OCI-LY1 (cell line): ENCODE results near the gene SSUH2.

Experiments used
- H2AFZ ChIP-seq: fragments of 200-600 bp; sonication (generic), shearing (Covaris generic); 2 replicates; pipeline ENCODE4 v1.6.0; 2014; ENCODE audit warnings: antibody characterized with exemption, mild to moderate bottlenecking, low read length
- H3F3A ChIP-seq: fragments of 200-600 bp; sonication (generic), shearing (Covaris generic); 2 replicates; pipeline ENCODE4 v1.6.0; 2014; ENCODE audit warnings: mild to moderate bottlenecking, antibody characterized with exemption, low read length, moderate library complexity; ENCODE audit not compliant: insufficient read depth
- H3K27ac ChIP-seq: fragments of 200-600 bp; sonication (generic); 2 replicates; pipeline ENCODE4 v1.5.1; 2014; ENCODE audit warnings: low read length, mixed run types, mild to moderate bottlenecking, low read depth; ENCODE audit not compliant: poor library complexity, severe bottlenecking
- H3K27me3 ChIP-seq: fragments of 200-600 bp; sonication (generic); 2 replicates; pipeline ENCODE4 v1.6.0; 2014; ENCODE audit warnings: antibody characterized with exemption, mild to moderate bottlenecking, low read length, moderate library complexity; ENCODE audit not compliant: insufficient read depth
- H3K36me3 ChIP-seq: fragments of 200-600 bp; sonication (generic); 2 replicates; pipeline ENCODE4 v1.6.1; 2014; ENCODE audit warnings: mild to moderate bottlenecking, antibody characterized with exemption, low read length, moderate library complexity, mixed read lengths; ENCODE audit not compliant: insufficient read depth
- H3K4me1 ChIP-seq: fragments of 200-600 bp; sonication (generic); 2 replicates; pipeline ENCODE4 v1.5.1; 2014; ENCODE audit warnings: mild to moderate bottlenecking, low read length, moderate library complexity; ENCODE audit not compliant: insufficient read depth, severe bottlenecking
- H3K4me2 ChIP-seq: fragments of 200-600 bp; sonication (generic), shearing (Covaris generic); 2 replicates; pipeline ENCODE4 v1.6.1; 2014; ENCODE audit warnings: low read length
- H3K4me3 ChIP-seq: fragments of 200-600 bp; sonication (generic); 2 replicates; pipeline ENCODE4 v1.5.1; 2014; ENCODE audit warnings: low read length, low read depth, mild to moderate bottlenecking, mixed read lengths; ENCODE audit not compliant: poor library complexity, severe bottlenecking
- H3K79me2 ChIP-seq: fragments of 200-600 bp; shearing (Covaris generic); 2 replicates; pipeline ENCODE4 v1.6.1; 2016; ENCODE audit warnings: mixed run types, low read length, mixed read lengths; ENCODE audit not compliant: insufficient read depth
- H3K9ac ChIP-seq: fragments of 200-600 bp; sonication (generic), shearing (Covaris generic); 2 replicates; pipeline ENCODE4 v1.6.1; 2014; ENCODE audit warnings: mild to moderate bottlenecking, low read length, mixed read lengths
- H3K9me2 ChIP-seq: fragments of 200-600 bp; sonication (generic), shearing (Covaris generic); 2 replicates; pipeline ENCODE4 v1.6.1; 2014; ENCODE audit warnings: low read depth, mild to moderate bottlenecking, low read length, mixed read lengths
- H3K9me3 ChIP-seq: fragments of 200-600 bp; shearing (Covaris generic); 2 replicates; pipeline ENCODE4 v1.6.1; 2014; ENCODE audit warnings: low read length, mixed read lengths
- H4K20me1 ChIP-seq: fragments of 200-600 bp; sonication (generic), shearing (Covaris generic); 2 replicates; pipeline ENCODE4 v1.6.0; 2016; ENCODE audit warnings: mild to moderate bottlenecking, low read length; ENCODE audit not compliant: insufficient read depth
- CTCF ChIP-seq: fragments of 200-600 bp; sonication (generic), shearing (Covaris generic); IDR thresholded peaks from 2 replicates; pipeline ENCODE4 v1.5.1; 2017; ENCODE audit warnings: mild to moderate bottlenecking, antibody characterized with exemption, low read length, moderate library complexity, mixed read lengths
- EZH2 ChIP-seq: fragments of 200-600 bp; sonication (generic), shearing (Covaris generic); IDR thresholded peaks from 2 replicates; pipeline ENCODE4 v1.8.0; 2017; ENCODE audit warnings: borderline replicate concordance, mixed run types, mild to moderate bottlenecking, antibody characterized with exemption, low read length, moderate library complexity, mixed read lengths

SSUH2 gene

DNA sequence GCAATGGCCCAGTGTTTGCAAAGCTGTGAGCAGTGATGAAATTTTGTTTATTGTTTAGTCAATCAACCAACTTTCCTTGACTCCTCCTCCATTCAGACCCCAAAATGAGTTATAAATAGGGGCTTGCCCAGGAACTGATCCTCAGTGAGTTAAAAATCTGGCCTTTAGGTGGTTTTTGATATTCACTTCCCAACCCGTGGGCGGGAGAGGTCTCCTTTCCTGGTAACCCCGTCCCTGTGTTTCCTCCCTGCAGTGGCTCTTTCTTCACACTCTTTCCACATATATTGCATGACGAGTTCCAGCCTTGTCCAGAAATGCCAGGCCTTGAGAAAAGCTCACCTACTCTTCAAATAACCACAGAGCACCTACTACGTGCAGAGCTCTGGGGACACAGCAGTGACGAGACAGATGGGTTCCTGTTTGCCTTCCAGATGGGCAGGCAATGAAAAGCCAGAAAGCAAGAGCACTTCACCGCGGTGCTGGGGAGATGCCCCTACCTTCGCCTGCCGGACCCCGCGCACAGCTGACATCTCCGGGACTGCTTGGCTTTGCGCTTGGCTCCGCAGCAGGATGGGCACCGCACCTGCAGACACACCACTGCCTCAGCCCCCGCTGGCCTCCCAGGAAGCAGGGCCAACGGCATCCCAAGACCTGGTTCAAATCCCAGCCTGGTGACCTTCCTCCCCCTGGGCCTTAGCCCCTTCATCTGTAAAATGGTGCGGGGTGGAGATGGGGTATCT is 17.2 kb downstream of the SSUH2 start:
- H3K9me3 ChIP-seq, result no peaks in the 10 kb centered on the region
- H3K4me3 ChIP-seq, result no peak overlapping the region
- H3K27ac ChIP-seq, result no peak overlapping the region
- TF ChIP-seq CTCF (no peak), EZH2 (no peak)
- no peaks in the 10 kb centered on the region for H3F3A ChIP-seq
- H3K9me2 ChIP-seq, result no peaks in the 10 kb centered on the region
- peaks cover 20% of the 10 kb centered on the region for H3K4me1 ChIP-seq
- H3K9ac ChIP-seq, result no peak overlapping the region
- no peaks in the 10 kb centered on the region for H4K20me1 ChIP-seq
- no peak overlapping the region for H2AFZ ChIP-seq
- no peaks in the 10 kb centered on the region for H3K27me3 ChIP-seq
- H3K36me3 ChIP-seq, result no peaks in the 10 kb centered on the region; the same call in 1 of the 2 replicates
- no peaks in the 10 kb centered on the region for H3K79me2 ChIP-seq
- H3K4me2 ChIP-seq, result no peak overlapping the region

DNA sequence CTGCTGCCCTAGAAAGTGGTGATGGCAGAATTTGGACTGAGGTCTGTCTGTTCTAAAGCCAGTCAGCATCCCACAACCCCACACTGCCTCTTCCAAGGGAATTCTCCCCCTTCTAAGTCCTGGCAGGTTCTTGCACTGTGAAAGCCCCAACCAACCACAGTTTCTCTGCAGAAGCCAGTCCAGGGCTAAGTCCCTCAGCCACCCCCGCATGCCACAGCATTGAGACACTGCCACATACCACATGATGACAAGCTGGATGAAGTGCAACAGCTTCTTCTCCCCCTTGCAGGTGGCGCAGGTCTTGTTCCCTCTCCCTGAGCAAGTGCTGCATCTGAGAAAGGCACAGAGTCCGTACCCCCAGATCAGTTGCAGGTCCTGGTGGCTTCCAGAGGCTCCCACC is 18.6 kb downstream of the SSUH2 start:
- H4K20me1 ChIP-seq, result no peaks in the 10 kb centered on the region
- H2AFZ ChIP-seq, result no peak overlapping the region
- no peaks in the 10 kb centered on the region; the same call in 1 of the 2 replicates for H3K36me3 ChIP-seq
- H3K79me2 ChIP-seq, result no peaks in the 10 kb centered on the region
- H3K9me3 ChIP-seq, result no peaks in the 10 kb centered on the region
- no peak overlapping the region for H3K4me2 ChIP-seq
- no peak for TF ChIP-seq CTCF
- TF ChIP-seq EZH2, result no peak
- H3K9me2 ChIP-seq, result no peaks in the 10 kb centered on the region
- no peak overlapping the region for H3K9ac ChIP-seq
- no peaks in the 10 kb centered on the region for H3K27me3 ChIP-seq
- no peak overlapping the region for H3K27ac ChIP-seq
- no peaks in the 10 kb centered on the region for H3F3A ChIP-seq
- H3K4me3 ChIP-seq, result no peak overlapping the region
- peaks cover 20% of the 10 kb centered on the region for H3K4me1 ChIP-seq

- Histone ChIP-seq H3K4me3 (no peak overlapping the region), H3K9me2 (no peaks in the 10 kb centered on the region), H3K9ac (no peak overlapping the region), H3K4me2 (no peak overlapping the region), H3F3A (no peaks in the 10 kb centered on the region), H3K79me2 (no peaks in the 10 kb centered on the region), H3K27me3 (no peaks in the 10 kb centered on the region), H3K36me3 (no peaks in the 10 kb centered on the region; the same call in 1 of the 2 replicates), H4K20me1 (no peaks in the 10 kb centered on the region), H2AFZ (no peak overlapping the region), H3K9me3 (no peaks in the 10 kb centered on the region), H3K4me1 (peaks cover 20% of the 10 kb centered on the region), H3K27ac (no peak overlapping the region)
- TF ChIP-seq EZH2, result no peak
- no peak for TF ChIP-seq CTCF
These were observed 20.0 kb downstream of the SSUH2 start for GRCh38 chr3:8624612-8625011.
